Measurements from ENCODE around the gene OTC. TPM values are rescaled to one million over a fixed set of nuclear protein-coding genes. Genes with fewer than 3 reads are reported as not detected.

Gene OTC
- total RNA-seq, 1 donor from 2014 or later, result not detected

GRCh38 chrX:38336538-38337240 lies 15.7 kb upstream of the OTC start:
- no peak for DNase-seq (ENCODE audit: low spot score)
- TF ChIP-seq EZH2phosphoT487 (IDR thresholded peaks at IDR 0.05), result no peak
- TF ChIP-seq EZH2 (IDR thresholded peaks at IDR 0.05), result no peak
- no peak for TF ChIP-seq CTCF (IDR thresholded peaks at IDR 0.05)

GRCh38 chrX:38341442-38341841 lies 11.0 kb upstream of the OTC start:
- Histone ChIP-seq H3K27me3 (no peaks in the 10 kb centered on the region), H3K36me3 (no peaks in the 10 kb centered on the region), H3F3A (ENCODE audit: low read depth) (no peaks in the 10 kb centered on the region), H4K20me1 (ENCODE audit: low read depth) (no peaks in the 10 kb centered on the region), H3K9ac (no peak overlapping the region), H3K4me2 (no peak overlapping the region), H3K27ac (no peak overlapping the region), H3K79me2 (ENCODE audit: low read depth) (no peaks in the 10 kb centered on the region), H3K9me3 (ENCODE audit: low read depth) (no peaks in the 10 kb centered on the region), H2AFZ (replicated peaks) (no peak overlapping the region), H3K4me3 (no peak overlapping the region), H3K4me1 (no peaks in the 10 kb centered on the region)
- H3K27ac Mint-ChIP-seq, result no peak overlapping the region
- no peaks in the 10 kb centered on the region for H3K4me1 Mint-ChIP-seq
- H3K27me3 Mint-ChIP-seq (ENCODE audit: insufficient read depth, low read depth), result no peaks in the 10 kb centered on the region
- H3K36me3 Mint-ChIP-seq, result no peaks in the 10 kb centered on the region
- H3K9me3 Mint-ChIP-seq, result no peaks in the 10 kb centered on the region
- H3K4me3 Mint-ChIP-seq, result no peak overlapping the region
- TF ChIP-seq CTCF (IDR thresholded peaks at IDR 0.05) (no peak), EZH2 (IDR thresholded peaks at IDR 0.05) (no peak), EZH2phosphoT487 (IDR thresholded peaks at IDR 0.05) (no peak)
- no peak for DNase-seq (ENCODE audit: low spot score)

More at GRCh38 chrX:38336538-38337240, 15.7 kb upstream of the OTC start:
- no peak overlapping the region for H3K4me3 ChIP-seq
- H3K27ac ChIP-seq, result no peak overlapping the region
- H3K4me2 ChIP-seq, result no peak overlapping the region
- no peaks in the 10 kb centered on the region for H3K36me3 ChIP-seq
- H3K79me2 ChIP-seq (ENCODE audit: low read depth), result no peaks in the 10 kb centered on the region
- Mint-ChIP-seq H3K4me3 (no peak overlapping the region), H3K36me3 (no peaks in the 10 kb centered on the region), H3K27me3 (ENCODE audit: insufficient read depth, low read depth) (no peaks in the 10 kb centered on the region), H3K9me3 (no peaks in the 10 kb centered on the region), H3K27ac (no peak overlapping the region), H3K4me1 (no peaks in the 10 kb centered on the region)
- no peaks in the 10 kb centered on the region for H3K4me1 ChIP-seq
- no peak overlapping the region for H2AFZ ChIP-seq (replicated peaks)
- H4K20me1 ChIP-seq (ENCODE audit: low read depth), result no peaks in the 10 kb centered on the region
- no peaks in the 10 kb centered on the region for H3F3A ChIP-seq (ENCODE audit: low read depth)
- H3K9me3 ChIP-seq (ENCODE audit: low read depth), result no peaks in the 10 kb centered on the region
- no peak overlapping the region for H3K9ac ChIP-seq
- no peaks in the 10 kb centered on the region for H3K27me3 ChIP-seq

- Histone ChIP-seq H3K4me3 (no peak overlapping the region), H3K9ac (no peak overlapping the region), H2AFZ (replicated peaks) (no peak overlapping the region), H3K9me3 (ENCODE audit: low read depth) (no peaks in the 10 kb centered on the region), H3K4me1 (no peaks in the 10 kb centered on the region), H3K4me2 (no peak overlapping the region), H3K79me2 (ENCODE audit: low read depth) (no peaks in the 10 kb centered on the region), H3F3A (ENCODE audit: low read depth) (no peaks in the 10 kb centered on the region), H4K20me1 (ENCODE audit: low read depth) (no peaks in the 10 kb centered on the region), H3K27me3 (no peaks in the 10 kb centered on the region), H3K27ac (no peak overlapping the region), H3K36me3 (no peaks in the 10 kb centered on the region)
- DNase-seq (ENCODE audit: low spot score), result no peak
- no peak for TF ChIP-seq EZH2phosphoT487 (IDR thresholded peaks at IDR 0.05)
- TF ChIP-seq EZH2 (IDR thresholded peaks at IDR 0.05), result no peak
- TF ChIP-seq CTCF (IDR thresholded peaks at IDR 0.05), result no peak
- Mint-ChIP-seq H3K9me3 (no peaks in the 10 kb centered on the region), H3K27me3 (ENCODE audit: insufficient read depth, low read depth) (no peaks in the 10 kb centered on the region), H3K36me3 (no peaks in the 10 kb centered on the region), H3K4me3 (no peak overlapping the region), H3K4me1 (no peaks in the 10 kb centered on the region), H3K27ac (no peak overlapping the region)
These were observed 9.3 kb upstream of the OTC start for GRCh38 chrX:38342853-38343778.
